Measurements from ENCODE around the gene PER3.

The PER3 gene

DNA sequence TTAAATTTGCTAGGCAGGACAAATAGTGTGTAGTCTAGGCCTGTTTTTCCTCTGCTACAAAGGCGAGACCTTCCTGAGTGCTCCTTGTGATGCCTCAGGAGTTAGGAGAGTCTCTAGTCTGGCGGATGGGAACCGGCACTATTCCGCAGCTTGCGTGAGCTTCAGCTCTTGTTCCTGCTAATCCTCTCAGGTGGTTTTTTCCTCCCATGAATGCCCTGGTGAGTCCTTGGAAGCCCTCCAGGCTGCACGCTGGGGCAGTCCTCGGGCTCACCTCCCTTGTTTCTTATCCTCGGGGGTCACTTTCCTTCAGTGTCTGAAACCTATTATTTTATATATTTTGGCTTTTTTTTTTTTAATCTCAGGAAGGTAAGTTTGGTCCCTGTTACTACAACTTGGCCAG lies 40.6 kb downstream of the PER3 start:
- Histone ChIP-seq H3K27ac (no peak overlapping the region), H3K4me3 (no peak overlapping the region)

DNA sequence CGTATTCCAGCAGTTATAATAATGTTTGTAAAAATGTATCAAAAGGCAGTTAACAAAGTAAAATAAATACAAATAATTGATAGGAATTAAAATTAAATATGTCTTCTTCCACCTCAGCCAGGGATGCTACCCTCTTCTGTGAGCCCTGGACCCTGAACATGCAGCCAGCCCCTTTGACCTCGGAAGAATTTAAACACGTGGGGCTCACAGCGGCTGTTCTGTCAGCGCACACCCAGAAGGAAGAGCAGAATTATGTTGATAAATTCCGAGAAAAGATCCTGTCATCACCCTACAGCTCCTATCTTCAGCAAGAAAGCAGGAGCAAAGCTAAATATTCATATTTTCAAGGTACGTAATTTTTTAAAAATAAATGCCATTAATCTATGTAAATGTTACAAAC lies 42.3 kb downstream of the PER3 start:
- Histone ChIP-seq H3K27ac (no peak overlapping the region), H3K4me3 (no peak overlapping the region)

DNA sequence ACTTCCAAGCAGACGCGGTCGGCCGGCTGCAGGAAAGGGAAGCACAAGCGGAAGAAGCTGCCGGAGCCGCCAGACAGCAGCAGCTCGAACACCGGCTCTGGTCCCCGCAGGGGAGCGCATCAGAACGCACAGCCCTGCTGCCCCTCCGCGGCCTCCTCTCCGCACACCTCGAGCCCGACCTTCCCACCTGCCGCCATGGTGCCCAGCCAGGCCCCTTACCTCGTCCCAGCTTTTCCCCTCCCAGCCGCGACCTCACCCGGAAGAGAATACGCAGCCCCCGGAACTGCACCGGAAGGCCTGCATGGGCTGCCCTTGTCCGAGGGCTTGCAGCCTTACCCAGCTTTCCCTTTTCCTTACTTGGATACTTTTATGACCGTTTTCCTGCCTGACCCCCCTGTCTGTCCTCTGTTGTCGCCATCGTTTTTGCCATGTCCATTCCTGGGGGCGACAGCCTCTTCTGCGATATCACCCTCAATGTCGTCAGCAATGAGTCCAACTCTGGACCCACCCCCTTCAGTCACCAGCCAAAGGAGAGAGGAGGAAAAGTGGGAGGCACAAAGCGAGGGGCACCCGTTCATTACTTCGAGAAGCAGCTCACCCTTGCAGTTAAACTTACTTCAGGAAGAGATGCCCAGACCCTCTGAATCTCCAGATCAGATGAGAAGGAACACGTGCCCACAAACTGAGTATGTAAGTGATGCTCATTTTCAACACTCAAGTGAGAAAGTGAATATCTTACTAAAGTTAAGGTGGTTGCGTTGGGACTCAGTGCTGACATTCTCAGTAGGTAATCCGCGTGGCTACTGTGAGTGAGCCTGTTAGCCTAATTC lies 43.2 kb downstream of the PER3 start:
- peak overlapping the region in 3 of 7 experiments; percentile 9 to 19 (median 12) for H3K4me3 ChIP-seq
- peak overlapping the region in 4 of 21 experiments; percentile 5 to 57 (median 46) for H3K27ac ChIP-seq

DNA sequence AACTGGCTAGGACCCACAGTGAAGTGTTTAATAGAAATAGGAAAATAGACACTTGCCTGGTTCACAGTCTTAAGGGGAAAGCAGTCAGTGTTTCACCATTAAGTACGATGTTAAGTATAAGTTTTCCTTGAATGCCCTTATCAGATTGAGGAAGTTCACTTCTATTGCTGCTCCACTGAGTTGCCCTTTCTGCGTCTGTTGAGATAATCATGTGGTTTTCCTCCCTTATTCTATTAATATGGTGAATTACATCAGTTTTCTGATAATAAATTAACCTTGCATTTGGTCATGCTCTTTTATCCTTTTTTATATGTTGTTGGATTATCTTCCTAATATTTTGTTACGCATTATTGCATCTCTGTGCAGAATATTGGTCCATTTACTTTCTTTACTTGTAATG lies 47.4 kb downstream of the PER3 start:
- no peak overlapping the region for H3K27ac ChIP-seq

DNA sequence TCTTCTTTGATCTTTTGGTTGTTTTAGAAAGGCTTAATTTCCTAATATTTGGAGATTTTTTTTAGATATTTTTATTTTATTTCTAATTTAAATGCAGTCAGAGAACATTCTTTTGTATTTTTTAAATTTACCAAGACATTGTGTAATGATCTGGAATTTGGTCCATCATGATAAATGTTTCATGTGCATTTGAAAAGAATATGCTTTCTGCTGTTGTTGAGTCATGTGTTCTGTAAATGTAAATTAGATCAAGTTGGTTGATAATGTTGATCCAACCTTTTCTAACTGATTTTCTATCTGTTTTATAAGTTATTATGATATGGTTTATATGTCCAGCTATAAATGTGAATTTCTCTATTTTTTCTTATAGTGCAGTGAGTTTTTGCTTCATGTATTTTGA lies 48.9 kb downstream of the PER3 start:
- Histone ChIP-seq H3K27ac (no peak overlapping the region), H3K4me3 (no peak overlapping the region)

More for the DNA sequence above, 47.4 kb downstream of the PER3 start:
- H3K4me3 ChIP-seq, result no peak overlapping the region

DNA sequence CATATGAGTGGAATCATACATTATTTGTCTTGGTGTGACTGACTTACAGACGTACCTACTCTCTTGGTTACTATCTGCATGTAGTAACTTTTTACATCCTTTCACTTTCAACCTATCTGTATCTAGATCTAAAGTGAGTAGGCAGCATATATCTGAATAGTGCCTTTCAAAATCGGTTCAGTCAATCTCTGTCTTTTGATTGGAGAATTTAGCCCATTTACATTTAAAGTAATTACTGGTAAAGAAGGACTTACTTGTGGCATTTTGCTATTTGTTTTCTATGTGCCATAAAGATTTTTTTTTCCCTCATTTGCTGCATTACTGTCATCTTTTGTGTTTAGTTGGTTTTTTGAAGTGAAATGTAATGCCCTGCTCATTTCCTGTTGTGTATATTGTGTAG lies 54.6 kb downstream of the PER3 start:
- H3K4me3 ChIP-seq, result no peak overlapping the region
- H3K27ac ChIP-seq, result no peak overlapping the region

DNA sequence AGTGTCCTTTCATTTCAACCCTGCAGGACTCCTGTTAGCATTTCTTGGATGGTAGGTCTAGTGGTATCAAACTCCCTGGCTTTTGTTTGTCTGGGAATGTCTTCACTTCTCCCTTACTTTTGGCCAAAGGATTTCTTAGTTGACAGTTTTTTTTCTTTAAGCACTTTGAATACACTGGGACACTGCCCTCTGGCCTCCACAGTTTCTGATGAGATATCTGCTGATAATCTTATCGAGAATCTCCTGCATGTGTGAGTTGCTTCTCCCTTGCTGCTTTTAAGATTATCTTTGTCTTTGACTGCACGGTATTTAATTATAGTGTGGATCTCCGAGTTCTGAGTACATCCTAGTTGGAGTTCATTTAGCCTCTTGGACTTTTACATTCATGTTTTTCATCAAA lies 55.4 kb downstream of the PER3 start:
- Histone ChIP-seq H3K27ac (no peak overlapping the region), H3K4me3 (no peak overlapping the region)

DNA sequence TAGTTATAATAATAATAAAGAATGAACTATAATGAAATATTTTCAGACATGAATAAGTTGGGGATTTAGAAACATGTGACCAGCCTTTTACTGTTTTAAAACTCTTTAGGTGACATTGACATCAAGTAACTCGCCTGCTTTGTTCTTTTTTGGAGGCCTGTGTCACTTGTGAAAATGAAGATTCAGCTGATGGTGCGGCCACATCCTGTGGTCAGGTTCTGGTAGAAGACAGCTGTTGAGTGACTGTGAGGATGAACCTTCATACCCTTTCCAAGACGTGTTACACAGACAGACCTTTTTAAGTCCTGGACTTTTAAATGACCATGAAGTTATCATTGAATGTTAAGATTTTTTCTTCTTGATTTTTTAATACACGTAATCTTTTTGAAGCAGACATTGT lies 58.4 kb downstream of the PER3 start:
- Histone ChIP-seq H3K27ac (no peak overlapping the region), H3K4me3 (no peak overlapping the region)

DNA sequence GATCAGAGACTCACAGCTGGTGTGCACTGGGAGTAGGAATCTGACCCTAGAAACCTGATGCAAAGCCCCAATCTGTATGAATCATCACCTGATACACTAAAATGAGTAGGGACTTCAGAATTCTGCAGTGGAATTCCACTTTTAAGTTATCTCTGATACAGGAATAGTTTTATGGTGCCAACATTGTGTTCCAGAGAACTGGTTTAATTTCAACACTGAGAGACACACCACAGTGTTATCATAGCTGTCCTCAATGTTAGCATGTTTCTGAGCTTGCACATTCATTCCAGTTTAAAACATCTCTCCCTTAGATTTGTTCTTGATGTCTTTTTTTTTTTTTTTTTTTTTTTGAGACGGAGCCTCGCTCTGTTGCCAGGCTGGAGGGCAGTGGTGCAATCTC lies 61.7 kb downstream of the PER3 start:
- H3K27ac ChIP-seq, result no peak overlapping the region
- H3K4me3 ChIP-seq, result no peak overlapping the region

DNA sequence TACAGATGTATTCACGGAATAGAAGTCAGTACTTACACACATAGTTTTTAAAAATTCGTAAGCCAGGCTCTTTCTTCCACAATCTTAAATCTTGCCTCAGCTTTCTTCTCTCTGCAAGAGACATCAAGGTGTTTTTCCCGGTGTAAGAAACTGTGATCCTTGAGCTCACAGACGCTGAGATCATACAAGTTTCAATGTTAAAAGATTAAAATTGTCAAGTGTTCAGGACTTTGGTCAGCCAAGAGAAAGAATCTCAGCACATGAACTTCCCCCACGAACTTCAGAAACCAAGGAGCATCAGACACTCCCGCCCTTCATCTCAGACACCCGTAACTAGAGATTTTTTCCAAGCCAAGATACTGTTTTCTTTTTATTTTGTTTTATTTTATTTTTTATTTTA lies 62.6 kb downstream of the PER3 start:
- Histone ChIP-seq H3K27ac (no peak overlapping the region), H3K4me3 (no peak overlapping the region)

DNA sequence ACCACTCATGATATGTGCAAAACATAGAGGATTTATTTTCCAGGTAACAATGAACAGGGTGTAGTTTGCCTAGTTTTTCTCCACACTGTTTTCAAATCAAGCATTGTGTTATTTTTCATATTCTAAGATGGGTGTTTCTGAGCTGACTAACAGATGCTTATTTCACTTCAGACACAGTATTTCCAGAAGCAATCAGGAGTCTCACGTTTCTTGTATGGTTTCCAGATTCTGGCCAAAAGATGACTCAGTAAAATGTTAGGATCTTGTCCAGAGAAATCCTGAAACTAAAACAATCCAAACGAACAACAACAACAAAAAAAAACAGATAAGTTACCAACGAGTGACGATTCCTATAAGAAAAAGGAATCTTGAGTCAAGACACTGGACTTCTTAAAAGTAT lies 63.5 kb downstream of the PER3 start:
- Histone ChIP-seq H3K27ac (no peak overlapping the region), H3K4me3 (no peak overlapping the region)

DNA sequence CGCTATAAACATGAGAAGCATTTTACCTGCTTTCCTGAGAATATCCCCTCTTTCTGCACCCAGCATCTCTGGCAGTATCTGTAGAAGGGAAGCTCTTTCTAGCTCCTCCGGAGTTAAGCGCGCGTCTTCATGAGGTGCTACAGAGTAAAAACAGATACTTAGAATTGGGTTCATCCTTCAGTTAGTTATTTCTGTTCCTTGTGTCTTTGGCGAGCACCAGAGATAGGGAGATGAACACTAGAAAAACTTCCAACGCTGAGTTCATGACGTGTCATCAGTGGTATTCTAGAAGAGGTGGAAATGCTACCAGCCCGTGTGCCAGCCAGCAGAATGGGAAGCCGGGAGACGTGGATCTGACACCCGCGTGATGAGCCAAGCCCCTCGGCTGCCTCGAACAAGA lies 66.7 kb downstream of the PER3 start:
- no peak overlapping the region for H3K27ac ChIP-seq
- no peak overlapping the region for H3K4me3 ChIP-seq

DNA sequence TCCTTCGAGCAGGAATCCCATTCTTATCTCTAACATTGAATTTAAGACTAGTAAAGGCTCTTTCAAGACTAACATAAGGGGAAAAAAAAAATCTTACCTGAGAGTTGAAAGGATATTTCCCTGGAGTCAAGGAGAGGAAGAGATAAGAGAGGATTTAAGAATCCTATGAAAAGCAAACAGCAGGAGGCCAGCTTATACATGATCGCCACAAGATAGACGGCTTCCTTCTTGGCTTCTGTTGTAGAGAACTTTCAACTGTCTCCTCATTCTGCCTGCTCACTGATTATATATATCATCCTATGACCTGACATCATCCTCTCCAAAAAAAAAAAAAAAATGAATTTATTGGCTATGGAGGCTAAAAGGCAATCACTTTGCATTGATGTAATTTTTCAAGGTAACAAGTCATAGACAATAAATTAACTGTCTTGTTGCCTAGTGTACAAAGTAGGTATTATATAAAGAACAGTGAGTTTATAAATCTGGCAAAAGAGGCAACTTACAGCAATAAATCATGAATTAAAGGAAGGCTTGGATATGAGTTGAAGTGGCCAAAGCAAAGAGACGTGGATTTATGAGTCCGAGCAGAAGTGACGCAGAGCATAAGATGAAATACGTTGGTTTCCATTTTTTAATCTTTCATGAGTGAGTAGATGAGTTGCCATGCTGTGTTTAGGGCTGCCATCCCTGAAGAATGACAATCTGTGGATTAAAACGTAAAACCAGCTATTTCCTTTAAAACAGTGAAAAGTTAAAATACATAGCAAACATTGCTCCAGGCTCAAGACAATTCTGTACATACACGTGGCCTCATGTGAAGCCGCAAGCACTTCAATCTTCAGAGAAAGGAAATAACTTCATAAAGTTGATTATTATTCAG lies 69.0 kb downstream of the PER3 start, which contains the start of gene UTS2:
Gene UTS2 (minus strand): TSS at position 262 of the 880 bp plus-strand sequence. CDS start 62 bp downstream, at position 200.
- no peak within 1 kb of the TSS for H3K4me3 ChIP-seq
- no peak within 1 kb of the TSS for H3K27ac ChIP-seq

DNA sequence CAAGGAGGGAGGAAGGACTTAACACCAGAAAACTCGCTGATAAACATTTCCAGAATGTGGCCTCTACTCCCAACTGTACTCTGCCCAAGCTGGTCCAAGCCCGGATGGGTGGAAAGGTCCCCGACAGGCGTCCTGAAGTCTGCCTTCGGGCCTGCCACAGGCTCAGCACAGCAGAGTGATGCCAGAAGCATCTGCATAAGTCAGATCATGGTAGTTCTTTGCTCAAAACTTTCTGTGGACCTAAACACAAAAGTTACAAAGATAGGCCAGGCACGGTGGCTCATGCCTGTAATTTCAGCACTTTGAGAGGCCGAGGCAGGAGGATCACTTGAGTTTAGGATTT lies 69.6 kb downstream of the PER3 start:
- Histone ChIP-seq H3K4me3 (no peak overlapping the region), H3K27ac (no peak overlapping the region)

DNA sequence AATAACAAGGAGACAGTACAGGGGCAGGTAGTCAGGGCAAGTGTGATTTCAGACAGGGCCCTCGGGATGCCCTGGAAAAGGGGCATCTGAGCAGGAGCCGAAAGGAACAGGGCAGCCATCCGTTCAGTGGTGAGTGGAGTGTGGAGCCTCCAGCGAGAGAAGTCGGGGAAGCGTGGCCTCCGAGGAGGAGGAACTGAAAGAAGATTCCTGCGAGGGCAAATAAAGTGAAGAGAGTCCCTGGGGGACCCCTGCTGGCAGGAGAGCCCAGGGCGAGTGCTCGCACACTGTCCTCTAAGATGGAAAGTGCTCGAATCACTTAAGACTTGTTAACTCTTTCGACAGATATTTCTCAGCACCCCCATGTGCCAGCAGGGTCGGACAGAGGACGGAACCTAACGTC lies 72.3 kb downstream of the PER3 start:
- Histone ChIP-seq H3K27ac (no peak overlapping the region), H3K4me3 (no peak overlapping the region)

DNA sequence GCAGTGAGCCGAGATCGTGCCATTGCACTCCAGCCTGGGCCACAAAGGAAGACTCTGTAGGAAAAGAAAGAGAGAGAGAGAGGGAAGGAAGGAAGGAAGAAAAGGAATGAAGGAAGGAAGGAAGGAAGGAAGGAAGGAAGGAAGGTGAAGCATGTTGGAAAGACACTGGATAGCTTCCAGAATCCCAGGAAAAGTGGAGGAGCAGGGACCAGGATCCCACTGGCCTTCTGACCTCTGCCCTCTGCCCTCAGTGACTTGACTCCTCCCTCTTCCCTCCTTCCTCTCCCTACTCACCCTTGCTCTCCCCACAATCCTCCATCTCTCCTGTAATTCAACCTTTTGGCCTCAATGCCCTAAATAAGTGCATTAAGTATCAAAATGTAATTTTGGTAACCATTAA lies 72.9 kb downstream of the PER3 start:
- Histone ChIP-seq H3K27ac (no peak overlapping the region), H3K4me3 (no peak overlapping the region)

DNA sequence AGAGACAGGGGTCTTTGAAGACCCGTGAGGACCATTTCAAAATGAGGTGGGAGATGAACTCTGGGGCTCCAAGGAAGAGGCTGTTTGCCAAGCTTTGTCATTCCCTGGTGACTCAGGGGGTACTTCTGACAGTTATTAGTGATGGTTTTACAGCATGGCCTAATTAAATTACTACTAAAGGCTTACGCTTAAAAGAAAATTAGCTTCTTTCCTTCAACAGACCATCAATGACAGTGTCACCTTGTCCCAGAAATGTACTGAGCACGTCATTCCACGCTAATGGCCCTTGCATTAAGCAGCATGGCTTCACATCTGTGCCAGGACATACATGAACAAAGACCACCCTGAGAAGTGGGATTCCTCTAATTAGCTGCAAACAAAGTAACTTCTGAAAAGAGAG lies 73.9 kb downstream of the PER3 start:
- no peak overlapping the region for H3K4me3 ChIP-seq
- H3K27ac ChIP-seq, result no peak overlapping the region

DNA sequence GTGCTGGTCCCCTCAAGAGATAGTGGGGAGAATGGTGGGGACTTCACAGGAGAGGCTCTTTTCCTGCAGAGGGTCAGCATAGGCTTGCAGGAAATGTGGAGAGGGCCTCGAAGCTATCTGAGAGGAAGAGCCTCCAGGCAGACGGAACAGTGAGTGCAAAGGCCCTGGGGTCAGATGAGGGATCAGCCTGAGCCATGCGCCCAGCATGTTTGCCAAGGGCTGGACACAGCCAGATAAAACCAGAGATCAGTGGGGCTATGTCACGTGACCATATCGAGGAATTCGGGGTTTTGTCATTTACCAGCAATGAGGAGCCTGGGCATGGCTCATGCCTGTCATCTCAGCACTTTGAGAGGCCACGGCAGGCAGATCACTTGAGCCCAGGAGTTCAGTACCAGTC lies 75.3 kb downstream of the PER3 start:
- Histone ChIP-seq H3K4me3 (no peak overlapping the region), H3K27ac (no peak overlapping the region)

DNA sequence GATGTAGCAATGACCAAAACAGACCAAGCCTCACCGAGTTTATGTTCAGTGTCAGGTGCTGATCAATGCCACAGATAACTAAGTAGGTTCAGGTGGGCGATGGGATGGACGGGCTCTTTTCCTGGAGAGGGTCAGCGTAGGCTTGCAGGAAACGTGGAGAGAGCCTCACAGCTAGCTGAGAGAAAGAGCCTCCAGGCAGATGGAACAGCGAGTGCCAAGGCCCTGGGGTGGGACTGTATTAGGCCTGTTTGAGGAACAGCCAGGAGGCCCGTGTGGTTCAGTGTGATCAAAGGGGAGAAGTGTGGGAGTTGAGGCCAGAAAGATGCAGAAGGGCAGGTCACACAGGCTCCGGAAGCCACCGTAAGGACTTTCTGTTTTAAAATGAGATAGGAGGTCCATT lies 76.0 kb downstream of the PER3 start:
- H3K27ac ChIP-seq, result no peak overlapping the region
- H3K4me3 ChIP-seq, result no peak overlapping the region

DNA sequence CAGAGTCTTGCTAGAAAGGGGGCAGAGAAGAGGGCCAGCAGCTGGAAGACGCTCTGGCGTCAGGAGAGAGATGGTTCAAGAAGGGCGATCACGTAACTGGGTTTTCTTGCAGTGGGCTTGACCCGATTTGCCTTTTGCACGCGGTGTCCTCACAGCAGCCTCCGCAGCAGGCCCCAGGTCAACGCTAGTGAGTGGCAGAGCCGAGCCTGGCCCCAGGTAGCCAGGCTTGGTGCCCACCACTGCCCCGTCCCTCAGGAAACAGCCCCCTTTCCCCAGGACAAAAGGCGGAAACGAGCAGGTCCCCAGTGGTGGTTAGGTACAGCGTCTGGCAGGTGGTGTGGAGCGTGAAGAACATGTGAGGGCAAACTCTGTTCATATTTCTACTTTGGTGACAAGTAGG lies 77.4 kb downstream of the PER3 start:
- no peak overlapping the region for H3K4me3 ChIP-seq
- H3K27ac ChIP-seq, result no peak overlapping the region

Measured in skin epidermis (tissue), 12 donors.